ENCODE results near the gene ALKBH1. TPM values are rescaled to one million over a fixed set of nuclear protein-coding genes. Genes with fewer than 3 reads are reported as not detected.

The ALKBH1 gene
- total and polyA plus RNA-seq, 2 of the 13 experiments (the other 11 are each of a cell fraction or from before 2014, with no cell fraction given), result 12.5 to 14.3 TPM

- no peak for TF ChIP-seq SIN3A (IDR thresholded peaks at IDR 0.05; ENCODE audit: borderline replicate concordance, low read depth, low read length)
These were observed 2.5 kb upstream of the ALKBH1 start (continued) for GRCh38 chr14:77710364-77710763.

- BruUV-seq (replicated peaks), result no TSS peak
- H3K9me3 ChIP-seq (ENCODE audit: low read length), result no peaks in the 10 kb centered on the region
- in situ Hi-C loops (cut with HindIII; ENCODE audit: extremely low pct_ligation_motif_present, low pct_unique_long_range_greater_than_20kb) (loop anchor here (5.0 kb wide), 1 partner anchor 52 kb away; no protein-coding TSS in a partner anchor), intact Hi-C loops (cut with micrococcal nuclease; ENCODE audit: unreplicated experiment) (loop anchor here (2.0 kb wide), 2 partner anchors 51 to 107 kb away; partner anchors contain the start of gene SNW1)
- peaks cover 79% of the 10 kb centered on the region for H3K79me2 ChIP-seq (ENCODE audit: insufficient read depth, low read length)
- peak overlapping the region; percentile 87 for H3K9ac ChIP-seq (ENCODE audit: insufficient read depth, low read depth, low read length)
- no peak for ATAC-seq
- peak; percentile 13 for DNase-seq (ENCODE audit: low spot score)
- FAIRE-seq, result no peak
- H3K4me3 ChIP-seq (replicated peaks in 1 of 3; ENCODE audit: insufficient read depth in 1 of 3, low read depth in 2 of 3, low read length in 3 of 3), result peak overlapping the region; percentile 92 to 97 (median 92); a peak in 5 of 6 replicates
- ChIA-PET CTCF (ENCODE audit: low intra/inter-chr PET ratio, low total read pairs) (no interaction called here), POLR2A (interaction anchor here (0.7 to 1.3 kb wide), 3 partner anchors 27 to 91 kb away, joined by 3 to 7 read pairs (median 3); partner anchors contain the start of genes ADCK1 and SNW1)
- WGBS (ENCODE audit: low lambda C conversion rate), result 8% methylated on average over 3 of the region's 3 CpGs
- H4K20me1 ChIP-seq (ENCODE audit: insufficient read depth, low read length), result peaks cover 18% of the 10 kb centered on the region; the same call in 1 of the 2 replicates
- peak overlapping the region; percentile 79 for H3K4me2 ChIP-seq (ENCODE audit: low read depth, low read length)
- peaks cover 10 to 26% of the 10 kb centered on the region in 2 experiments; a peak in 4 of 5 replicates for H3K36me3 ChIP-seq (replicated peaks in 1 of 2; ENCODE audit: control insufficient read depth in 1 of 2, insufficient read depth in 2 of 2, low read length in 2 of 2)
- peaks cover 28% of the 10 kb centered on the region for H3K4me1 ChIP-seq (ENCODE audit: insufficient read depth, low read length)
- H3K27me3 ChIP-seq (ENCODE audit: control insufficient read depth in 1 of 2, insufficient read depth in 2 of 2, low read length in 2 of 2), result no peaks in the 10 kb centered on the region; a peak in 1 of 5 replicates
- H3K27ac ChIP-seq (ENCODE audit: extremely low read length, insufficient read depth, low read length), result peak overlapping the region; percentile 69
- H2AFZ ChIP-seq (ENCODE audit: low read length), result no peak overlapping the region
- TF ChIP-seq TOE1 (CRISPR knock-in tag; IDR thresholded peaks at IDR 0.05) (no peak), ZBTB37 (CRISPR knock-in tag; IDR thresholded peaks at IDR 0.05) (no peak), HNF1B (CRISPR knock-in tag; IDR thresholded peaks at IDR 0.05) (no peak), ZHX1 (CRISPR knock-in tag; IDR thresholded peaks at IDR 0.05; ENCODE audit: low read depth) (no peak), ZBTB14 (CRISPR knock-in tag; IDR thresholded peaks at IDR 0.05) (no peak), SOX13 (IDR thresholded peaks at IDR 0.05) (peak; percentile 36; the same call in 1 of the 2 replicates), SOX13 (CRISPR knock-in tag; conservative IDR thresholded peaks at IDR 0.05 in 1 of 2, IDR thresholded peaks at IDR 0.05 in 1 of 2) (peak in 1 of 2 experiments; percentile 88; a peak in 2 of 4 replicates), NCOA5 (CRISPR knock-in tag; IDR thresholded peaks at IDR 0.05) (no peak), FOXA3 (CRISPR knock-in tag; IDR thresholded peaks at IDR 0.05) (0 out of 2 replicates have a peak, but pooled peaks have one; percentile 11), BCL6 (CRISPR knock-in tag; IDR thresholded peaks at IDR 0.05) (peak; percentile 17; the same call in 1 of the 2 replicates)
These were observed 1.6 kb upstream of the ALKBH1 start for GRCh38 chr14:77709412-77709811.
